Erythroblast (primary cell): ENCODE results near the gene TRDMT1.

Source experiments
- GATA1 ChIP-seq: IDR thresholded peaks from 2 replicates; pipeline ENCODE4 v1.6.1; 2011; ENCODE audit warnings: low read depth, mild to moderate bottlenecking, control low read depth, low read length, moderate library complexity
- POLR2A ChIP-seq: IDR thresholded peaks from 2 replicates; pipeline ENCODE4 v1.6.1; 2011; ENCODE audit warnings: mild to moderate bottlenecking, low read length

GRCh38 chr10:17181751-17182150 is 19.7 kb downstream of the TRDMT1 start:
- TF ChIP-seq POLR2A: no peak
- TF ChIP-seq GATA1: no peak
